Loucy (cell line): ENCODE data around the gene RNF152.

Experiments
- H2AFZ ChIP-seq: fragments of 200-600 bp; sonication (generic); 2 replicates; pipeline ENCODE4 v1.6.0; 2016; ENCODE audit warnings: antibody characterized with exemption, mild to moderate bottlenecking, low read length, moderate library complexity
- H3F3A ChIP-seq: fragments of 200-600 bp; 2 replicates; pipeline ENCODE4 v1.6.0; 2016; ENCODE audit warnings: antibody characterized with exemption, low read depth, mild to moderate bottlenecking
- H3K27me3 ChIP-seq: fragments of 200-600 bp; sonication (generic); 2 replicates; pipeline ENCODE4 v1.6.1; 2014; ENCODE audit warnings: low read length, mild to moderate bottlenecking; ENCODE audit not compliant: insufficient read depth, poor library complexity, severe bottlenecking
- H3K36me3 ChIP-seq: fragments of 200-600 bp; sonication (generic); 2 replicates; pipeline ENCODE4 v1.6.1; 2016; ENCODE audit warnings: low read length; ENCODE audit not compliant: insufficient read depth
- H3K4me1 ChIP-seq: fragments of 200-600 bp; sonication (generic); 2 replicates; pipeline ENCODE4 v1.5.1; 2014; ENCODE audit warnings: low read length, mild to moderate bottlenecking; ENCODE audit not compliant: insufficient read depth, poor library complexity, severe bottlenecking
- H3K4me2 ChIP-seq: fragments of 200-600 bp; sonication (generic); 2 replicates; pipeline ENCODE4 v1.6.0; 2014; ENCODE audit warnings: antibody characterized with exemption, low read length, low read depth, mild to moderate bottlenecking; ENCODE audit not compliant: poor library complexity, severe bottlenecking
- H3K4me3 ChIP-seq: fragments of 200-600 bp; sonication (generic); 2 replicates; pipeline ENCODE4 v1.5.1; 2014; ENCODE audit warnings: low read length, mild to moderate bottlenecking, mixed read lengths; ENCODE audit not compliant: poor library complexity, severe bottlenecking
- H3K79me2 ChIP-seq: fragments of 200-600 bp; sonication (generic); 2 replicates; pipeline ENCODE4 v1.6.1; 2014; ENCODE audit warnings: low read length; ENCODE audit not compliant: insufficient read depth
- H3K9ac ChIP-seq: fragments of 200-600 bp; sonication (generic); 2 replicates; pipeline ENCODE4 v1.6.0; 2014; ENCODE audit warnings: mild to moderate bottlenecking, low read depth, low read length, moderate library complexity; ENCODE audit not compliant: poor library complexity, severe bottlenecking
- H3K9me2 ChIP-seq: fragments of 200-600 bp; sonication (generic); replicated peaks from 2 replicates; pipeline ENCODE4 v1.6.1; 2016; ENCODE audit warnings: low read depth, low read length, mixed read lengths
- H3K9me3 ChIP-seq: fragments of 200-600 bp; sonication (generic); 2 replicates; pipeline ENCODE4 v1.6.1; 2014; ENCODE audit warnings: mild to moderate bottlenecking, antibody characterized with exemption, low read length, low read depth; ENCODE audit not compliant: insufficient read depth
- H4K20me1 ChIP-seq: fragments of 200-600 bp; sonication (generic); 2 replicates; pipeline ENCODE4 v1.6.0; 2014; ENCODE audit warnings: antibody characterized with exemption, low read length, mild to moderate bottlenecking; ENCODE audit not compliant: insufficient read depth, poor library complexity, severe bottlenecking
- EZH2phosphoT487 ChIP-seq: fragments of 200-600 bp; IDR thresholded peaks from 2 replicates; pipeline ENCODE4 v1.6.1; 2018; ENCODE audit warnings: antibody characterized with exemption, mild to moderate bottlenecking, moderate library complexity, borderline replicate concordance
- TF ChIP-seq, protein P1 (sequence below): fragments of 200-600 bp; sonication (generic); conservative IDR thresholded peaks from 2 replicates; pipeline ENCODE4 v1.5.1; 2014; ENCODE audit warnings: mild to moderate bottlenecking, antibody characterized with exemption, low read length

Gene RNF152

DNA sequence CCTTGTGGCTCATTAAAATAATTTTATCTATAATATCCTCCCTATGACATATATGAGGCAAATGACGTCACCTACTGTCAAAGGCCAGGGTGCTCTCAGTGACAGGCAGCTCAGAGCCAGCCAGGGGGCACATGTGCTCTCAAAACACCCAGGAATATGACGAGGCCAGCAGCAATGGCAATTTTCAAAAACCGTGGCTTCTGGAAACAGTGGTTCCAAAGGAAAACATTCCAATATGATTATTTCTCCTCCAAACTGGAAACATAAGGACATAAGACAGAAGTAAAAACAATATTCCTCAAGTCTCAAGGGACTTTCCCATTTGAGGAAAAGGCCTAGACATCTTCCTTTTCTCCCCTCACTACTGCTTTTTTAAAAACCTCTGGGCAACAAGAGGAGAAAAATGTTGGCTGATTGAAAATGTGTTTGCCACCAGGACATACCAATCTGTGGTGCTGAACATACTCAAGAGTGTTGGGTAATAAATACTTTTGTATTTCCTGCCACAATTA is 40.8 kb downstream of the RNF152 start:
- Histone ChIP-seq H3K9me2 (no peaks in the 10 kb centered on the region), H3K4me2 (no peak overlapping the region), H3K4me3 (no peak overlapping the region), H3K9ac (no peak overlapping the region), H3F3A (no peaks in the 10 kb centered on the region), H3K79me2 (no peaks in the 10 kb centered on the region), H3K9me3 (no peaks in the 10 kb centered on the region), H3K36me3 (no peaks in the 10 kb centered on the region), H2AFZ (no peak overlapping the region), H4K20me1 (no peaks in the 10 kb centered on the region), H3K27me3 (peaks cover 9% of the 10 kb centered on the region), H3K4me1 (no peaks in the 10 kb centered on the region)
- TF ChIP-seq EZH2phosphoT487 = no peak
- TF ChIP-seq, protein P1, sequence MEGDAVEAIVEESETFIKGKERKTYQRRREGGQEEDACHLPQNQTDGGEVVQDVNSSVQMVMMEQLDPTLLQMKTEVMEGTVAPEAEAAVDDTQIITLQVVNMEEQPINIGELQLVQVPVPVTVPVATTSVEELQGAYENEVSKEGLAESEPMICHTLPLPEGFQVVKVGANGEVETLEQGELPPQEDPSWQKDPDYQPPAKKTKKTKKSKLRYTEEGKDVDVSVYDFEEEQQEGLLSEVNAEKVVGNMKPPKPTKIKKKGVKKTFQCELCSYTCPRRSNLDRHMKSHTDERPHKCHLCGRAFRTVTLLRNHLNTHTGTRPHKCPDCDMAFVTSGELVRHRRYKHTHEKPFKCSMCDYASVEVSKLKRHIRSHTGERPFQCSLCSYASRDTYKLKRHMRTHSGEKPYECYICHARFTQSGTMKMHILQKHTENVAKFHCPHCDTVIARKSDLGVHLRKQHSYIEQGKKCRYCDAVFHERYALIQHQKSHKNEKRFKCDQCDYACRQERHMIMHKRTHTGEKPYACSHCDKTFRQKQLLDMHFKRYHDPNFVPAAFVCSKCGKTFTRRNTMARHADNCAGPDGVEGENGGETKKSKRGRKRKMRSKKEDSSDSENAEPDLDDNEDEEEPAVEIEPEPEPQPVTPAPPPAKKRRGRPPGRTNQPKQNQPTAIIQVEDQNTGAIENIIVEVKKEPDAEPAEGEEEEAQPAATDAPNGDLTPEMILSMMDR = no peak

DNA sequence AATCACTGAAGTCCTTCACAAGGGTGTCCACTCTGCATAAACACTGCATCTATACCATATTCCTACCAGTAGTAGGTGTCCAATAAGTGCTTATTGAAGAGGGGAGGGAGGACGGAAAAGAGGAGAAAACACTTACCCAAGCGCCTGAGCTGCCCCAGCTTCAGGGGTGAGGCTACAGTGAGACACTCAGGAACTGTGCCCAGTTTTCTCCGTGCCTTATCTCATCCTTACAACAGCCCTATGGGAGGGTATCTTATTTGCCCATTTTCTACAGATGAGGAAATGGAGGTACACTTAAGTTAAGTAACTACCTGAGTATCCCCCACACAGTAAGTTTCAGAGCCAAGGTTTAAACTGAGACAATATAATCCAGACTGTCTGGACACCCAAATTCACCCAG is 41.5 kb downstream of the RNF152 start:
- Histone ChIP-seq H3K27me3 (peaks cover 16% of the 10 kb centered on the region), H3F3A (no peaks in the 10 kb centered on the region), H3K9me2 (no peaks in the 10 kb centered on the region), H3K4me1 (no peaks in the 10 kb centered on the region), H3K4me3 (no peak overlapping the region), H3K9me3 (no peaks in the 10 kb centered on the region), H3K79me2 (no peaks in the 10 kb centered on the region), H4K20me1 (no peaks in the 10 kb centered on the region), H3K4me2 (no peak overlapping the region), H2AFZ (no peak overlapping the region), H3K9ac (no peak overlapping the region), H3K36me3 (no peaks in the 10 kb centered on the region)
- no peak for TF ChIP-seq EZH2phosphoT487
- TF ChIP-seq, protein P1 = no peak

DNA sequence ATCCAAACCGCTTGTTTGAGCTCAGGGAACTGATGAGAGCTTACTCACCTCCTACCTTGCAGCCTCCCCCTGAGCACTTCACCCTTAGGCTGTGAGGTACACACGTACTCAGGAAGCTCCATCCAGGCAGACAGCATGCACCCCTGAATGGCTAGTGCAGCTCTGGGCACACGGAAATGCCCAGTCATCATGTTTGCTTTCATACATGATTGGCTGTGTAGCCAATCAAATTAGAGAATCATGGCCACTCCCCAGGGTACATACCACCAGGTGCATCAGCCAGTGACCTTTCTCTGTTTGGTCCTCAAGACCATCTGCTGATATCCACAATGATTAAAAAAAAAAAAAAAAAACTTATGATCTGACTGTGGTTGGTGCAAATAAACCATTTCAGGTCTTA is 42.1 kb downstream of the RNF152 start:
- Histone ChIP-seq H3K4me1 (no peaks in the 10 kb centered on the region), H3K9me2 (no peaks in the 10 kb centered on the region), H3K4me3 (no peak overlapping the region), H3K9me3 (no peaks in the 10 kb centered on the region), H3K79me2 (no peaks in the 10 kb centered on the region), H3F3A (no peaks in the 10 kb centered on the region), H3K36me3 (no peaks in the 10 kb centered on the region), H3K27me3 (peaks cover 21% of the 10 kb centered on the region), H3K4me2 (no peak overlapping the region), H4K20me1 (no peaks in the 10 kb centered on the region), H3K9ac (no peak overlapping the region), H2AFZ (no peak overlapping the region)
- TF ChIP-seq, protein P1 = no peak
- TF ChIP-seq EZH2phosphoT487 = no peak
